Amniotic epithelial cell (primary cell): ENCODE results near the gene SYT14.
"Not testable (repeated sequence)": the region's sequence is repeated elsewhere in the genome, so short reads cannot be mapped to it uniquely, and the experiment has no call there.

ENCODE experiments used
- DNase-seq: peaks from one replicate; pipeline ENCODE4 v3.0.0-alpha.2; 2010; ENCODE audit warnings: low read depth

The SYT14 gene

GRCh38 chr1:209945377-209945776 lies 7.4 kb downstream of the SYT14 start:
- no peak for DNase-seq

- no peak for DNase-seq
Observed at GRCh38 chr1:209948155-209948554, 10.1 kb downstream of the SYT14 start.

GRCh38 chr1:209956116-209956515 lies 18.1 kb downstream of the SYT14 start:
- DNase-seq: no peak

- no peak for DNase-seq
Observed at GRCh38 chr1:209959623-209960022, 21.6 kb downstream of the SYT14 start.

GRCh38 chr1:209960926-209961325 lies 22.9 kb downstream of the SYT14 start:
- no peak for DNase-seq

- no peak for DNase-seq
Observed at GRCh38 chr1:209962388-209962787, 24.4 kb downstream of the SYT14 start.

GRCh38 chr1:209962856-209963255 lies 24.8 kb downstream of the SYT14 start:
- no peak for DNase-seq

- no peak for DNase-seq
Observed at GRCh38 chr1:209965996-209966395, 28.0 kb downstream of the SYT14 start.

- DNase-seq: not testable (repeated sequence)
Observed at GRCh38 chr1:209978721-209979120, 40.7 kb downstream of the SYT14 start.

- DNase-seq: no peak
Observed at GRCh38 chr1:209983953-209984352, 45.9 kb downstream of the SYT14 start.

- DNase-seq: no peak
Observed at GRCh38 chr1:209985002-209985401, 47.0 kb downstream of the SYT14 start.

- DNase-seq: peak; percentile 6
Observed at GRCh38 chr1:209988706-209989105, 50.7 kb downstream of the SYT14 start.

- DNase-seq: peak; percentile 19
Observed at GRCh38 chr1:209989525-209989924, 51.5 kb downstream of the SYT14 start.

GRCh38 chr1:209993061-209993830 lies 55.2 kb downstream of the SYT14 start:
- DNase-seq: no peak

GRCh38 chr1:209996348-209996747 lies 58.3 kb downstream of the SYT14 start:
- DNase-seq: no peak

- no peak for DNase-seq
Observed at GRCh38 chr1:209999005-209999404, 61.0 kb downstream of the SYT14 start.

GRCh38 chr1:210001751-210002150 lies 63.7 kb downstream of the SYT14 start:
- peak; percentile 56 for DNase-seq

- DNase-seq: peak; percentile 41
Observed at GRCh38 chr1:210003501-210003900, 65.5 kb downstream of the SYT14 start.

GRCh38 chr1:210010161-210010560 lies 72.1 kb downstream of the SYT14 start:
- DNase-seq: no peak

GRCh38 chr1:210021145-210021860 lies 83.3 kb downstream of the SYT14 start:
- no peak for DNase-seq

- DNase-seq: no peak
Observed at GRCh38 chr1:210022044-210022443, 84.0 kb downstream of the SYT14 start.

GRCh38 chr1:210024282-210024681 lies 86.3 kb downstream of the SYT14 start:
- no peak for DNase-seq

GRCh38 chr1:210024996-210025395 lies 87.0 kb downstream of the SYT14 start:
- no peak for DNase-seq

- DNase-seq: no peak
Observed at GRCh38 chr1:210025870-210026269, 87.9 kb downstream of the SYT14 start.
